Measurements from ENCODE around the gene TMEM116.

Gene TMEM116

DNA sequence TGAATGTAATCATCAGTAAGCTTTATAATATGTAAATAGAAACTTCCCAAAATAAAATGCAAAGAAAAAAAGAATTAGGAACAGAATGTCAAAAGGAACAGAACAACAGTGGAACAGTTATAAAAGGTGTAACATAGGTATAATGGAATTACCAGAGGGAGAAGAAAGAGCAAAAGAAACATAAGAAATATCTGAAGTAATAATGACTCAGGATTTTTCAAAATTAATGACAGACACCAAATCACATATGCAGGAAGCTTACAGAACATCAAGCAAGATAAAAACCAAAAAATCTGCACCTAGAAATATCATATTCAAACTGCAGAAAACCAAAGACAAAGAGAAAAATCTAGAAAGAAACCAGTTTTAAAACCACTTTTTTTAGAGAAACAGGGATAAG is 36.1 kb downstream of the TMEM116 start:
- no peak for TF ChIP-seq ZNF707 (tag by site-specific recombination; IDR thresholded peaks at IDR 0.05)
- TF ChIP-seq, protein P1, sequence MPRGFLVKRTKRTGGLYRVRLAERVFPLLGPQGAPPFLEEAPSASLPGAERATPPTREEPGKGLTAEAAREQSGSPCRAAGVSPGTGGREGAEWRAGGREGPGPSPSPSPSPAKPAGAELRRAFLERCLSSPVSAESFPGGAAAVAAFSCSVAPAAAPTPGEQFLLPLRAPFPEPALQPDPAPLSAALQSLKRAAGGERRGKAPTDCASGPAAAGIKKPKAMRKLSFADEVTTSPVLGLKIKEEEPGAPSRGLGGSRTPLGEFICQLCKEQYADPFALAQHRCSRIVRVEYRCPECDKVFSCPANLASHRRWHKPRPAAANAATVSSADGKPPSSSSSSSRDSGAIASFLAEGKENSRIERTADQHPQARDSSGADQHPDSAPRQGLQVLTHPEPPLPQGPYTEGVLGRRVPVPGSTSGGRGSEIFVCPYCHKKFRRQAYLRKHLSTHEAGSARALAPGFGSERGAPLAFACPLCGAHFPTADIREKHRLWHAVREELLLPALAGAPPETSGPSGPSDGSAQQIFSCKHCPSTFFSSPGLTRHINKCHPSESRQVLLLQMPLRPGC (tag by site-specific recombination; IDR thresholded peaks at IDR 0.05): no peak
- TF ChIP-seq ZNF133 (tag by site-specific recombination; IDR thresholded peaks at IDR 0.05): peak; percentile 98
- no peak for TF ChIP-seq ZNF777 (tag by site-specific recombination; IDR thresholded peaks at IDR 0.05; ENCODE audit: borderline replicate concordance)
- TF ChIP-seq, protein P2, sequence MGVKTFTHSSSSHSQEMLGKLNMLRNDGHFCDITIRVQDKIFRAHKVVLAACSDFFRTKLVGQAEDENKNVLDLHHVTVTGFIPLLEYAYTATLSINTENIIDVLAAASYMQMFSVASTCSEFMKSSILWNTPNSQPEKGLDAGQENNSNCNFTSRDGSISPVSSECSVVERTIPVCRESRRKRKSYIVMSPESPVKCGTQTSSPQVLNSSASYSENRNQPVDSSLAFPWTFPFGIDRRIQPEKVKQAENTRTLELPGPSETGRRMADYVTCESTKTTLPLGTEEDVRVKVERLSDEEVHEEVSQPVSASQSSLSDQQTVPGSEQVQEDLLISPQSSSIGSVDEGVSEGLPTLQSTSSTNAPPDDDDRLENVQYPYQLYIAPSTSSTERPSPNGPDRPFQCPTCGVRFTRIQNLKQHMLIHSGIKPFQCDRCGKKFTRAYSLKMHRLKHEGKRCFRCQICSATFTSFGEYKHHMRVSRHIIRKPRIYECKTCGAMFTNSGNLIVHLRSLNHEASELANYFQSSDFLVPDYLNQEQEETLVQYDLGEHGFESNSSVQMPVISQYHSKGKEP (tag by site-specific recombination; IDR thresholded peaks at IDR 0.05): no peak
- TF ChIP-seq ZNF558 (tag by site-specific recombination; IDR thresholded peaks at IDR 0.05): peak; percentile 79
- TF ChIP-seq, protein P3, sequence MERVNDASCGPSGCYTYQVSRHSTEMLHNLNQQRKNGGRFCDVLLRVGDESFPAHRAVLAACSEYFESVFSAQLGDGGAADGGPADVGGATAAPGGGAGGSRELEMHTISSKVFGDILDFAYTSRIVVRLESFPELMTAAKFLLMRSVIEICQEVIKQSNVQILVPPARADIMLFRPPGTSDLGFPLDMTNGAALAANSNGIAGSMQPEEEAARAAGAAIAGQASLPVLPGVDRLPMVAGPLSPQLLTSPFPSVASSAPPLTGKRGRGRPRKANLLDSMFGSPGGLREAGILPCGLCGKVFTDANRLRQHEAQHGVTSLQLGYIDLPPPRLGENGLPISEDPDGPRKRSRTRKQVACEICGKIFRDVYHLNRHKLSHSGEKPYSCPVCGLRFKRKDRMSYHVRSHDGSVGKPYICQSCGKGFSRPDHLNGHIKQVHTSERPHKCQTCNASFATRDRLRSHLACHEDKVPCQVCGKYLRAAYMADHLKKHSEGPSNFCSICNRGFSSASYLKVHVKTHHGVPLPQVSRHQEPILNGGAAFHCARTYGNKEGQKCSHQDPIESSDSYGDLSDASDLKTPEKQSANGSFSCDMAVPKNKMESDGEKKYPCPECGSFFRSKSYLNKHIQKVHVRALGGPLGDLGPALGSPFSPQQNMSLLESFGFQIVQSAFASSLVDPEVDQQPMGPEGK (tag by site-specific recombination; IDR thresholded peaks at IDR 0.05): no peak
- no peak overlapping the region for H3K27ac ChIP-seq (ENCODE audit: extremely low read depth, low read depth, low read length)
- H3K9me3 ChIP-seq (ENCODE audit: control insufficient read depth, insufficient read depth, low read depth, low read length): no peaks in the 10 kb centered on the region
- H3K4me3 ChIP-seq (ENCODE audit: low read depth, low read length): no peak overlapping the region
- ChIA-PET CTCF (interaction anchor here (0.7 to 1.5 kb wide), 2 partner anchors 9 to 73 kb away, joined by 3 read pairs; no protein-coding TSS in a partner anchor), POLR2A (no interaction called here)
- 0 out of 2 replicates have a peak, but pooled peaks cover 2% of the 10 kb centered on the region for H3K4me1 ChIP-seq (ENCODE audit: control insufficient read depth, insufficient read depth, low read length)
- H3K36me3 ChIP-seq (ENCODE audit: control insufficient read depth in 2 of 2, insufficient read depth in 1 of 2, low read length in 2 of 2): no peaks in the 10 kb centered on the region

DNA sequence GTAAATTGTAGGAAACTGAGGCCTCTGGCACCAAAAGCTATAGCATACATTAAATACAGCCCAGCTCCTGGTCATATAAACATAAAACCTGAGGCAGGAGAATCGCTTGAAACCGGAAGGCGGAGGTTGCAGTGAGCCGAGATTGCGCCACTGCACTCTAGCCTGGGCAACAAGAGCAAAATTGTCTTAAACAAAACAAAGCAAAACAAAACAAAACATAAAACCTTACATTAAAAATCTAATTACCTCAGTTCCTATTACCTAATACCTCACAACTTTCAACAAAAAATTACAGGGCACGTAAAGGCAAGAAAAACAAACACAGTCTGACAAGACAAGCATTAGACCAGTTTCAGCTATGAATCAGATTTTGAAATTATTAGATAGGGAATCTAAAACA is 36.7 kb downstream of the TMEM116 start:
- Histone ChIP-seq H3K27ac (ENCODE audit: extremely low read depth, low read depth, low read length) (no peak overlapping the region), H3K4me3 (ENCODE audit: low read depth, low read length) (no peak overlapping the region), H3K36me3 (ENCODE audit: control insufficient read depth in 2 of 2, insufficient read depth in 1 of 2, low read length in 2 of 2) (no peaks in the 10 kb centered on the region), H3K9me3 (ENCODE audit: control insufficient read depth, insufficient read depth, low read depth, low read length) (no peaks in the 10 kb centered on the region), H3K4me1 (ENCODE audit: control insufficient read depth, insufficient read depth, low read length) (0 out of 2 replicates have a peak, but pooled peaks cover 2% of the 10 kb centered on the region)
- POLR2A ChIA-PET: no interaction called here
- CTCF ChIA-PET: interaction anchor here (0.5 to 1.5 kb wide), 3 partner anchors 10 to 801 kb away, joined by 3 read pairs; no protein-coding TSS in a partner anchor
- TF ChIP-seq ZNF544 (tag by site-specific recombination; IDR thresholded peaks at IDR 0.05) (no peak), SP3 (tag by site-specific recombination; IDR thresholded peaks at IDR 0.05) (no peak), EGR2 (tag by site-specific recombination; IDR thresholded peaks at IDR 0.05; ENCODE audit: low read depth) (no peak), ZBTB7A (tag by site-specific recombination; IDR thresholded peaks at IDR 0.05; ENCODE audit: low read depth) (no peak), OSR2 (tag by site-specific recombination; IDR thresholded peaks at IDR 0.05) (peak; percentile 74), ZNF585B (tag by site-specific recombination; IDR thresholded peaks at IDR 0.05) (no peak), ZNF221 (tag by site-specific recombination; IDR thresholded peaks at IDR 0.05; ENCODE audit: borderline replicate concordance) (no peak), ZNF776 (tag by site-specific recombination; IDR thresholded peaks at IDR 0.05; ENCODE audit: borderline replicate concordance) (no peak), ZBTB21 (tag by site-specific recombination; IDR thresholded peaks at IDR 0.05) (0 out of 2 replicates have a peak, but pooled peaks have one; percentile 18), ZIC2 (tag by site-specific recombination; IDR thresholded peaks at IDR 0.05) (no peak), ZNF792 (tag by site-specific recombination; IDR thresholded peaks at IDR 0.05) (no peak)
- TF ChIP-seq, protein P4, sequence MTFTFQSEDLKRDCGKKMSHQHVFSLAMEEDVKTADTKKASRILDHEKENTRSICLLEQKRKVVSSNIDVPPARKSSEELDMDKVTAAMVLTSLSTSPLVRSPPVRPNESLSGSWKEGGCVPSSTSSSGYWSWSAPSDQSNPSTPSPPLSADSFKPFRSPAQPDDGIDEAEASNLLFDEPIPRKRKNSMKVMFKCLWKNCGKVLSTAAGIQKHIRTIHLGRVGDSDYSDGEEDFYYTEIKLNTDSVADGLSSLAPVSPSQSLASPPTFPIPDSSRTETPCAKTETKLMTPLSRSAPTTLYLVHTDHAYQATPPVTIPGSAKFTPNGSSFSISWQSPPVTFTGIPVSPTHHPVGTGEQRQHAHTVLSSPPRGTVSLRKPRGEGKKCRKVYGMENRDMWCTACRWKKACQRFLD (tag by site-specific recombination; IDR thresholded peaks at IDR 0.05): no peak
- TF ChIP-seq, protein P5, sequence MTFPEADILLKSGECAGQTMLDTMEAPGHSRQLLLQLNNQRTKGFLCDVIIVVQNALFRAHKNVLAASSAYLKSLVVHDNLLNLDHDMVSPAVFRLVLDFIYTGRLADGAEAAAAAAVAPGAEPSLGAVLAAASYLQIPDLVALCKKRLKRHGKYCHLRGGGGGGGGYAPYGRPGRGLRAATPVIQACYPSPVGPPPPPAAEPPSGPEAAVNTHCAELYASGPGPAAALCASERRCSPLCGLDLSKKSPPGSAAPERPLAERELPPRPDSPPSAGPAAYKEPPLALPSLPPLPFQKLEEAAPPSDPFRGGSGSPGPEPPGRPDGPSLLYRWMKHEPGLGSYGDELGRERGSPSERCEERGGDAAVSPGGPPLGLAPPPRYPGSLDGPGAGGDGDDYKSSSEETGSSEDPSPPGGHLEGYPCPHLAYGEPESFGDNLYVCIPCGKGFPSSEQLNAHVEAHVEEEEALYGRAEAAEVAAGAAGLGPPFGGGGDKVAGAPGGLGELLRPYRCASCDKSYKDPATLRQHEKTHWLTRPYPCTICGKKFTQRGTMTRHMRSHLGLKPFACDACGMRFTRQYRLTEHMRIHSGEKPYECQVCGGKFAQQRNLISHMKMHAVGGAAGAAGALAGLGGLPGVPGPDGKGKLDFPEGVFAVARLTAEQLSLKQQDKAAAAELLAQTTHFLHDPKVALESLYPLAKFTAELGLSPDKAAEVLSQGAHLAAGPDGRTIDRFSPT (tag by site-specific recombination; IDR thresholded peaks at IDR 0.05): no peak
- TF ChIP-seq, protein P6, sequence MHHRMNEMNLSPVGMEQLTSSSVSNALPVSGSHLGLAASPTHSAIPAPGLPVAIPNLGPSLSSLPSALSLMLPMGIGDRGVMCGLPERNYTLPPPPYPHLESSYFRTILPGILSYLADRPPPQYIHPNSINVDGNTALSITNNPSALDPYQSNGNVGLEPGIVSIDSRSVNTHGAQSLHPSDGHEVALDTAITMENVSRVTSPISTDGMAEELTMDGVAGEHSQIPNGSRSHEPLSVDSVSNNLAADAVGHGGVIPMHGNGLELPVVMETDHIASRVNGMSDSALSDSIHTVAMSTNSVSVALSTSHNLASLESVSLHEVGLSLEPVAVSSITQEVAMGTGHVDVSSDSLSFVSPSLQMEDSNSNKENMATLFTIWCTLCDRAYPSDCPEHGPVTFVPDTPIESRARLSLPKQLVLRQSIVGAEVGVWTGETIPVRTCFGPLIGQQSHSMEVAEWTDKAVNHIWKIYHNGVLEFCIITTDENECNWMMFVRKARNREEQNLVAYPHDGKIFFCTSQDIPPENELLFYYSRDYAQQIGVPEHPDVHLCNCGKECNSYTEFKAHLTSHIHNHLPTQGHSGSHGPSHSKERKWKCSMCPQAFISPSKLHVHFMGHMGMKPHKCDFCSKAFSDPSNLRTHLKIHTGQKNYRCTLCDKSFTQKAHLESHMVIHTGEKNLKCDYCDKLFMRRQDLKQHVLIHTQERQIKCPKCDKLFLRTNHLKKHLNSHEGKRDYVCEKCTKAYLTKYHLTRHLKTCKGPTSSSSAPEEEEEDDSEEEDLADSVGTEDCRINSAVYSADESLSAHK (tag by site-specific recombination; IDR thresholded peaks at IDR 0.05): no peak
- TF ChIP-seq, protein P7, sequence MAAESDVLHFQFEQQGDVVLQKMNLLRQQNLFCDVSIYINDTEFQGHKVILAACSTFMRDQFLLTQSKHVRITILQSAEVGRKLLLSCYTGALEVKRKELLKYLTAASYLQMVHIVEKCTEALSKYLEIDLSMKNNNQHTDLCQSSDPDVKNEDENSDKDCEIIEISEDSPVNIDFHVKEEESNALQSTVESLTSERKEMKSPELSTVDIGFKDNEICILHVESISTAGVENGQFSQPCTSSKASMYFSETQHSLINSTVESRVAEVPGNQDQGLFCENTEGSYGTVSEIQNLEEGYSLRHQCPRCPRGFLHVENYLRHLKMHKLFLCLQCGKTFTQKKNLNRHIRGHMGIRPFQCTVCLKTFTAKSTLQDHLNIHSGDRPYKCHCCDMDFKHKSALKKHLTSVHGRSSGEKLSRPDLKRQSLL (tag by site-specific recombination; IDR thresholded peaks at IDR 0.05): no peak

Data from HEK293 (cell line).